Esophagus muscularis mucosa (tissue), 2 donors: ENCODE data around the gene ARL15.

Source experiments
- POLR2A ChIP-seq: fragments of 450-650 bp; IDR thresholded peaks from one replicate; pipeline ENCODE4 v1.6.1; 2017; ENCODE audit warnings: antibody characterized with exemption, moderate library complexity, mild to moderate bottlenecking, low read depth
- POLR2AphosphoS5 ChIP-seq, 2 donors: sonication (generic); formaldehyde crosslinking; IDR thresholded peaks; one replicate each; pipeline ENCODE4 v1.6.1; 2017; ENCODE audit warnings: antibody characterized with exemption in 2 of 2

DNA sequence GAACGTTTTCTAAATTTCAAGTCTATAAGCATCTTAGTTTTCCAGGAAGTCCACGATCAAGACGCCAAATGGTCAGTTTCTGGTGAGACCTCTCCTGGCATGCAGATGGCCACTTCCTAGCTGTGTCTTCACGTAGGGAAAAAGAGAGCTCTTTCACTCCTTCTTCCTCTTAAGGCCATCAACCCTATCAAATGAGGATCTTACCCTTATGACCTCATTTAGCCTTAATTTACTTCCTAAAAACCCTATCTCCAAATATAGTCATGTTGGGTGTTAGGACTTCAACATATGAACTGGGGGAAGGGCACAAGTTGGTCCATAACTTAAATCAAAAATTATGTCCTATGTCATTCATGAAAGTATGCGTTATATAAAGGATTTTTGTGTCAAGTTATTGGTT is 229.5 kb downstream of the ARL15 start:
- TF ChIP-seq POLR2AphosphoS5 (IDR thresholded peaks at IDR 0.05): no peak
- no peak for TF ChIP-seq POLR2A
